Gastroesophageal sphincter (tissue), 3 donors: ENCODE measurements around the gene LIN28B.

Experiments
- CTCF ChIP-seq, 4 experiments: fragments of 200-600 bp in 2 of 4; fragments of 450-650 bp in 2 of 4; sonication (generic) in 1 of 4; IDR thresholded peaks; one replicate each; pipeline ENCODE4 v1.5.1; 2017 to 2019; ENCODE audit warnings: antibody characterized with exemption in 4 of 4, mild to moderate bottlenecking in 2 of 4, moderate library complexity in 2 of 4
- EP300 ChIP-seq: sonication (generic); formaldehyde crosslinking; IDR thresholded peaks from one replicate; pipeline ENCODE4 v1.6.1; 2017; ENCODE audit warnings: antibody characterized with exemption, mild to moderate bottlenecking
- POLR2A ChIP-seq, 2 donors: fragments of 450-650 bp; IDR thresholded peaks; one replicate each; pipeline ENCODE4 v1.6.1; 2017; ENCODE audit warnings: antibody characterized with exemption in 2 of 2, mild to moderate bottlenecking in 2 of 2, moderate library complexity in 1 of 2
- POLR2AphosphoS5 ChIP-seq: sonication (generic); formaldehyde crosslinking; IDR thresholded peaks from one replicate; pipeline ENCODE4 v1.6.1; 2017; ENCODE audit warnings: antibody characterized with exemption

DNA sequence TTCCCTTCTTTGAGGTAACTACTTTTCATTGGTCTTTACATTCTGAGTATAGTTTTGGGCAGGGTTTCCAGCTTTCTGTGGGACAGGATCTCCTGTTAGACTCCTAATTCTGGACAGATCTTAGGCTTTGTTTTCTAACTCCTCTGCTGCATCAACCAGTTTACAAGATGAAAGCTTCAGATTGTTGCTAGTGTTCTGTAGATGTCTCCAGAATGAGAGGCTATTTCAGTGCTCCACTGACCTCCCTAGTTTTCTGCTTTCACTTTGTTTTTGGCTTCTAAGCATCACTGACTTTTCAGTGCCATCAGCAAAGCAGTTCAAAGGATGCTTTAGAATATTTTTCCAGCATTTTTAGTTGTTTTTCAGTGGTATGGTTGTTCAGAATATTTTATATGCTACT, 101.4 kb downstream of the LIN28B start:
- TF ChIP-seq CTCF (IDR thresholded peaks at IDR 0.05) (no peak), EP300 (no peak), POLR2A (IDR thresholded peaks at IDR 0.05) (no peak), POLR2AphosphoS5 (no peak)
